Astrocyte of the hippocampus (primary cell): Measurements from ENCODE around the gene RETSAT.

Experiments
- DNase-seq: peaks from one replicate; pipeline ENCODE4 v3.0.0; 2011; ENCODE audit warnings: low read depth, low spot score

RETSAT gene

GRCh38 chr2:85308896-85309555, 45.3 kb downstream of the RETSAT start:
- peak; percentile 72 for DNase-seq

DNA sequence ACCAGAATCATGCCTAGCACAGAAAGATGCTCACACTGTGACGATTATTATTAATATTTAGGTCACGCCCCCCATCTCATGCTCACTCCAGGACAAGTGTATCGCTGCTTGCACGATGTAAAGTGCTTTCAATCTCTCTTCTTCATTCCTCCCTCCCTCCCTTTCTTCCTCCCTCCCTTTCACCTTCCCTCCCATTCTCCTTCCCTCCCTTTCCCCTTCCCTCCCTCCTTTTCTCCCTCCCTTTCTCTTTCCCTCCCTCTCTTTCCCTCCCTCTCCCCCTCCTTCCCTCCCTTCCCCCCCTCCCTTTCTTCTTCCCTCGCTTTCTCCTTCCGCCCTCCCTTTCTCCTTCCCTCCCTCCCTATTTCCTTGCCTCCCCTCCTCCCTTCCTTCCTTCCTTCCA, 46.1 kb downstream of the RETSAT start:
- no peak for DNase-seq

- no peak for DNase-seq
These were observed 46.8 kb downstream of the RETSAT start for GRCh38 chr2:85307527-85307897.

- DNase-seq, result no peak
These were observed 50.4 kb downstream of the RETSAT start for GRCh38 chr2:85303780-85304531.

DNA sequence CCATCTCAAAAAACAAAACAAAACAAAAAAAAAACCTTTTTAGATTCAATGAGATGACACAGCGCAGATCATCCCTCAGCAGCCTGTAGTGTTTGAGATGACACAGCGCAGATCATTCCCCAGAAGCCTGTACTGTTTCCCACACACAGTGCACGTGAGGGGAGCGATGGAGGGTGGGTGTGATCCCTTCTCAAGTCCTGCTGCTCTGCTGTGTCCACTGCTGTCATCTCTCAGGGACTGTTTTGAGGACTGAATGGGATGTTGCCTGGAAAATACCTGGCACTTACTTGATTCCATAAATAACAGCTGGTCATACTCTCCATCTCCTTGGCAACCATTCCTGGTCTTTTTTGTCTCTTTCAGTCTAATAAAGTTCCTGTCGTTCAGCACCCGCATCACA, 52.2 kb downstream of the RETSAT start:
- no peak for DNase-seq
